GM21717 (cell line): Measurements from ENCODE around the gene CFAP157.

Experiments
- ATAC-seq: cut with Tn5 transposase; IDR thresholded peaks from one replicate; pipeline ENCODE4 v1.9.1; 2021; ENCODE audit warnings: mild to moderate bottlenecking, moderate library complexity; ENCODE audit not compliant: unreplicated experiment

The CFAP157 gene

GRCh38 chr9:127692071-127692470 lies 14.7 kb upstream of the CFAP157 start:
- ATAC-seq: no peak

- no peak for ATAC-seq
Observed at GRCh38 chr9:127693143-127693542, 13.6 kb upstream of the CFAP157 start.

GRCh38 chr9:127693697-127694096 lies 13.1 kb upstream of the CFAP157 start:
- ATAC-seq: no peak

GRCh38 chr9:127694890-127695720 lies 11.7 kb upstream of the CFAP157 start:
- no peak for ATAC-seq

GRCh38 chr9:127697575-127697974 lies 9.2 kb upstream of the CFAP157 start:
- no peak for ATAC-seq

- ATAC-seq: no peak
Observed at GRCh38 chr9:127698386-127698785, 8.4 kb upstream of the CFAP157 start.

GRCh38 chr9:127698985-127699670 lies 7.7 kb upstream of the CFAP157 start:
- peak; percentile 85 for ATAC-seq

- no peak for ATAC-seq
Observed at GRCh38 chr9:127700140-127700539, 6.6 kb upstream of the CFAP157 start.

- no peak for ATAC-seq
Observed at GRCh38 chr9:127700594-127701255, 6.1 kb upstream of the CFAP157 start.

GRCh38 chr9:127703289-127703946 lies 3.4 kb upstream of the CFAP157 start:
- no peak for ATAC-seq

- ATAC-seq: no peak
Observed at GRCh38 chr9:127705577-127706379, 1.0 kb upstream of the CFAP157 start.

GRCh38 chr9:127707766-127708165 lies 978 bp downstream of the CFAP157 start:
- ATAC-seq: no peak

GRCh38 chr9:127708952-127709587 lies 2.3 kb downstream of the CFAP157 start:
- ATAC-seq: no peak

GRCh38 chr9:127710204-127710783 lies 3.5 kb downstream of the CFAP157 start:
- ATAC-seq: no peak

- ATAC-seq: no peak
Observed at GRCh38 chr9:127711226-127711701, 4.5 kb downstream of the CFAP157 start.

GRCh38 chr9:127711831-127712274 lies 5.1 kb downstream of the CFAP157 start:
- no peak for ATAC-seq

GRCh38 chr9:127712371-127712770 lies 5.6 kb downstream of the CFAP157 start:
- ATAC-seq: no peak

GRCh38 chr9:127712867-127713266 lies 6.1 kb downstream of the CFAP157 start:
- ATAC-seq: no peak

- no peak for ATAC-seq
Observed at GRCh38 chr9:127714020-127714750, 7.4 kb downstream of the CFAP157 start.
